CD4-positive, alpha-beta T cell treated with Interleukin-17A for 1 hour (primary cell): ENCODE data around the gene FRRS1L.
A peak's percentile ranks its signal among the peaks of the same experiment; 100 is the strongest.

Experiments
- DNase-seq: peaks from one replicate; pipeline ENCODE4 v3.0.0-alpha.2; 2020

Gene FRRS1L

DNA sequence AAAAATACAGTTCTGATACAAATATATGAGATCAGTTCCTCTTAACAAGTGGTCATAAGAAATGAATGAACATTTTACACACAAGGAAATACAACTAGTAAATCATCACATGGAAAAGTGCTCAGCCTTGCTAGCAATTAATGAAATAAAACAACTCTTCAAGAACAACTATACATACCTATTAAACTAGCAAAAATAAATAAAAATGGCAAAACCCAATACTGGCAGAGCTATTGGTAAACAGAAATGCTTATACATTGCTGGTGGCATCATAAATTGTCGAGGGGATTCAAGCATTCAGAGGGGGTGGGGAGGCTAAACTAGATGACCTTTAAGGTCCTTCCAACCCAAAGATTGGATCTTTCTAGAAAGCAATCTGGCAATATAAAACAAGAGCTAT, 5.9 kb upstream of the FRRS1L start:
- DNase-seq: no peak

DNA sequence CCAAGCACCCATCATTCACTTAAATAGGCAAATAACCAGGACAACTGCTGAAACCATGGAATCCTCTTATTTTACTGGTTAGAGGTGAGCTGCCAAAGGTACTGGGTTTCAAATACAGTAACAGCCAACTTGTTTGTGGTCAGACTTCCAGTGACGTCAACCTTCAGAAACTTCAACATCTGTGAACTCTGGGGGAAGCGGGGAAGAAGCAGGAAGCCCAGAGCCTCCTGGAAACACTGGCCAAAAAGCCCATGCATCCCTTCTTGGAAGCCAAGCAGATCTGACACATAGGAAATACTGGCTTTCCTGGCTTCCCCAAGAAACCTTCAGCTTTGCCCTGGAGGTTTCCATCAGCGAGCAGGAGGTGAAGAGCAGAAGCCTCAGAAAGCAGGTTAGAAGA, 4.9 kb upstream of the FRRS1L start:
- no peak for DNase-seq

DNA sequence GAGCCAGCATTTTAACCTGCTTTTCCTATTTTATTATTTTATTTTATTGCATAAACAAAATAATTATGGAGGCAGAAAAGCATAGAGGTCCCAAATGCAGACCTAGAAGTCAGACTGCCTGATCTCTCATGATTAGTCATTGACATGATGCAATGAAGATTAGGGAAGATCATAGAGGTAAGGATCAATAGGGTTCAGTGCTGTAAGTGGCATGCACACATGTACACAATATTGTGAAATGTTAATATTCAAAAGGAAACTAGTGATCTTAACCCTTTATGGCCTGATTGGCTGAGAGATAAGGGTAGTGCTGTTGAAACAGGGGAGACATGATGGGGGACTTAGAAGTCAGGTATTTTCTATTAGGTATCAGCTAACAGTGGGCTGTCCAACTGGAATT, 1.1 kb upstream of the FRRS1L start:
- no peak for DNase-seq

DNA sequence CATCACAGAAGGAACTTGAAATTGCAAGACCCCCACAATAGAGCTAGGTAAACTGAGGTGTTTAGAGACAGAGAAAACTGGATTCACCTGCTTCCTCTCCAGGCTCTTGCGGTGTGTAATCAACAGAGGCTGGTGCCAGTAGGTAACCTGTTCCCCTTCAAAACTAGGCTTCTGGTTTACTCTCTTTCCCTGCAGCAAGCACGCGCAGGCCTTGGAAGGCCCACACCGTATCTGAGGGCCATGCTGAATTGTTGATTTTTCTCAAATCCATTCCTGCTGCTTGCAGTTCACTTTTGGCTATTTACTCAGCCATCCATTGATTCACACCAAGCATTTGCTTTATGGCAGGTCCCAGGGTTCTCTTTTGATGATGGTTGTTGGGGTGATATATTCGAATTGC, 667 bp upstream of the FRRS1L start:
- no peak for DNase-seq

DNA sequence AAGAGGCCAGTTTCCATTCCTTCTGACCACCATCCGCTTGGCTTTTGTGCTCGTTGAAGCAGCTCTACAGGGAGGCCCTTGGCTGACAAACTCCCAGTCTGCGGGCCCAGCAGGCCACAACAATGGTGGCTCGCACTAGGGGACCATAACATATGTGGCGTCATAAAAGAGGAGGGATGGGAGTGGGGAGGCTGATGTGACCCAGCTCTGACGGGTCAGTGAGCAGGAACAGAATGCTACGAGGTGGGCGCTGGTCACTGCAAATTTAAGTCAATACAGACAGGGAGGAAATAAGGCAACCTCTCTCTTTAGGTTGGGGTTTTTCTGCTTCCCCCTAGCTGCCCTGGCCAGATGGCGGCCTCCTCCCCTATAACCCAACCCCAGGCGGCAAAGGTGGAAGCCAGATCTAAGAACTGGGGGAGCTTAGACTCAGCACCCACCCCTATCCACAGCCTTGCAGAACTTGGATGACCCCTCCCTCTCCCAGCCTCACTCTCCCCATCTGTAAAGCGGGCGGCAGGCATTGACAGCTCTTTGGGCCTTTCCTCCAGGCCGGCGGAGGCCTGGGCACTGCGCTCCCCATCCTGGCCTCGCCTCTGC, 778 bp downstream of the FRRS1L start:
- no peak for DNase-seq

DNA sequence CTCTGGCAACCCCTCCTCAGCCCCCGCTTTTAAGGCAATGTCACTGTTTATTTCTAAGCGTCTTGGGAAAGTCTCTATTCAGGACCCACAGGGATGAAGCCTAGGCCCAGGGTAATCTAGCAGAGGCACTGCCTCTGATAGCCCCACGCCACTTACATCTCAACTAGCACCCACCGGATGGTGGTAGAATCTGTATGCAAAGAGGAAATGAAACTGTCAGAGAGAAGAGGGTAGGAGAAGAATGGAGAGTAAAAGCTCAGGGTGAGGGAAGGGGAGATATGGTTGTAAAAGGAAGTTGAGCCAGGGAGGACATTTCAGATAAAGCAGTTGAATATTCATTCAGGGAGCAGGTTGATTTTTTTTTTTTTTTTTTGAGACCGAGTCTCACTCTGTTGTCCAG, 3.0 kb downstream of the FRRS1L start:
- no peak for DNase-seq

DNA sequence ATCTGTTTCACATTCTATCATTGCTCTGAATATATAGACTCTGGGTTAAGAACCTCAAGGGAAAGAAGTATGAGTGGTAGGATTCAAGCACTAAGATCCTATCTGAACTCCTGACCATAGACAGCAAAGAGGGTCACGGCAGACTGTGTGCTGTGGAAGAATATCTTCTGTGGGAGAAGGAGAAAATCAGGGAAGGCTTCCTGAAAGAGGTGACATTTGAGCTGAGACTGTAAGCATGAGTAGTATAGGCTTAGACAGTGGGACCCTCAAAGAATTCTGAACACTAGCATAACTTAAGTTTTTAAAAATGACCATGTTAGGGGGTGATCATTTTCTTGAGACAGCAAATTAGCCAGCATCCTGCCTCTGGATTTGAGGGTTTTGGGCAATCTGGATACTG, 3.9 kb downstream of the FRRS1L start:
- no peak for DNase-seq

DNA sequence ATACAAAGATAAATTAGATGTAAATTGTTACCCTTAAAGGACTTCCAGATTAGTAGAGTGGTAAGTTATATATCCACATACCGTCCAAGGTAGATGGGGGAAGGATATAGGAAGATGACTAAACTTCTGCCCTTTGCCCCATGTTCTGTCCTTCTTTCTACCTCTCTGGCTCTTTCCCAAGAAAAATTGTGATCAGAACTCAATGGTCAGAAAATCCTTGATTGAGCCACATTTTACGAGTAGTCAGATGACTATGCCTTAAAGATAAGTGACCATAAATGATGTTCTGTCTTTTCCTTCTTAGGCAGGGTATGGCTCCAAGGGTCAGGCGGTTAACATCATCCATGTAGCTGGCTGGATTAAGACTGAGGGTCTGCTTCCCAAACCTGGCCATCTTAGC, 4.4 kb downstream of the FRRS1L start:
- DNase-seq: no peak

DNA sequence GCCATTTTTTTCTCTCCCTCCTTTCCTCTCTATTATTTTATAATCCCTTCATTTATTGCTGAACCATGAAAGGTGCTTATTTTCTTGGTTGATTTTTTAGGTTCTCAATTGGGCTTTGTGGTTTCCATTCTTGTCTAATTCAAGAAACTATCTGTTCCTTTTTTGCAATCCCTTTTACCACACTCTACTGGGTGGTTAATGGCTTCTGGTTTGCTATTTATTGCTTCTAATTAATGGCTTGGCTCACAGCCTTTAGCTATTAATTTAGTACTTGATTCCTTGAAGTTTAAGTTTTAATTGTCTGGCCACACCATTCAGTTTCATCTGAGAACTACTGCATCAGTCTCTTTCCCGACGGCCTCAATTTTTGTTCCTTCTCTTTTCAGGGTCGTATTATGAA, 5.6 kb downstream of the FRRS1L start:
- no peak for DNase-seq

DNA sequence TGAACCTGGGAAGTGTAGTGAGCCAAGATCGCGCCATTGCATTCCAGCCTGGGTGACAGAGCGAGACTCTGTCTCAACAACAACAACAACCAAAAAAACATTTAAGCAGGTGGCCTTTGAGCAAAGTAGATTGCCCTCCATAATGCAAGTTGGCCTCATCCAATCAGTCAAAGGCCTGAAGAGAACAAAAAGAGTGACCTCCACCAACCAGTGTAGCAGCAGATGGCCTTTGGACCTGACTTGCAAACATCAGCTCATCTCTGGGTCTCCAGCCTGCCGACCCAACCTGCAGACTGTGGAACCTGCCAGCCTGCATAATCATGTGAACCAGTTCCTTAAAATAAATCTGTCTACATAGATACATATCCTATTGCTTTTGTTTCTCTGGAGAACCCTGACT, 7.5 kb downstream of the FRRS1L start:
- DNase-seq: no peak

DNA sequence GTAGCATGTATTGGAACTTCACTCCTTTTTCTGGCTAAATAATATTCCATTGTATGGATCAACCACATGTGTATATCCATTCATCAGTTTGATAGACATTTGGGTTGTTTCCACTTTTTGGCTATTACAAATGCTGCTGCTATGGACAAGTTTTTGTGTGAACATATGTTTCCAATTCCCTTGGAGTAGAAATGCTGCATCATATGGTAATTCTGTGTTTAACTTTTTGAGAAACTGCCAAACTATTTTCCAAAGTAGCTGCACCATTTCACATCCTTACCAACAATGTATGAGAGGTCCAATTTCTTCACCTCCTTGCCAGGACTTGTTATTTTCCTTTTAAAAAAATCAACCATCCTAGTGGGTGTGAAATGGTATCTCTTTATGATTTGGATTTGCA, 8.4 kb downstream of the FRRS1L start:
- no peak for DNase-seq

DNA sequence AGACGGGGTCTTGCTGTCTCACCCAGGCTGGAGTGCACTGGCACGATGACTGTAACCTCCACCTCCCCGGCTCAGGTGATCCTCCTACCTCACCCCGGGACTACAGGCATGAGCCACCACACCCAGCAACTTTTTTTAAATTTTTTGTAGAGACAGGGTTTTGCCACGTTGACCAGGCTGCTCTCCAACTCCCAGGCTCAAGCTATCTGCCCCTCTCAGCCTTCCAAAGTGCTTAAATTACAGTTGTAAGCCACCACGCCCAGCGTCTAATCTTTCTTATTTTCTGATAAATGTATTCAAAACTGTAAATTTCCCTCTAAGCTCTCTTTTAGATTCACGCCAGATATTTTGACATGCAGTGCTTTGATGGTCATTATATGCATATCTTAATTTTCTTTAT, 10.3 kb downstream of the FRRS1L start:
- no peak for DNase-seq

DNA sequence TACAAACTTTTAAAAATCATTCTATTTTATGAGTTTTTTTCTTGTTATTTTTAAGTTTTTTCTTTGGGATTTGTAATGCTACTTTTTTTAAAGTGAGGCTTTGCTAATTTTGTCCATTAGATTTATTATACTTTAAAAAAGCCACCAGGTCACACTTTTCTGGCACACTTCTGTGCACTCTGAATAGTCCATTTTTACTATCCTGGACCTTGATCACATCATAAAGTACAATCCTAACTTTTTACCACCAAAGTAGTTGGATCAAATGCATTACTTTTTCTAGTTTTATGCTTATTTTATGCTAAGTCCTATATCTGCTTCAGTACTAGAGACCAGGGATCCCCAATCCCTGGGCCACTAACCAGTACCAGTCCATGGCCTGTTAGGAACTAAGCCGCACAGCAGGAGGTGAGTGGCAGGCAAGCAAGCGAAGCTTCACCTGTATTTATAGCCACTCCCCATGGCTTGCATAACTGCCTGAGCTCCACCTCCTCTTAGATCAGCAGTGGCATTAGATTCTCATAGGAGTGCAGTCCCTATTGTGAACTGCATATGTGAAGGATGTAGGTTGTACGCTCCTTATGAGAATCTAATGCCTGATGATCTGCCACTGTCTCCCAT, 16.0 kb downstream of the FRRS1L start:
- no peak for DNase-seq

DNA sequence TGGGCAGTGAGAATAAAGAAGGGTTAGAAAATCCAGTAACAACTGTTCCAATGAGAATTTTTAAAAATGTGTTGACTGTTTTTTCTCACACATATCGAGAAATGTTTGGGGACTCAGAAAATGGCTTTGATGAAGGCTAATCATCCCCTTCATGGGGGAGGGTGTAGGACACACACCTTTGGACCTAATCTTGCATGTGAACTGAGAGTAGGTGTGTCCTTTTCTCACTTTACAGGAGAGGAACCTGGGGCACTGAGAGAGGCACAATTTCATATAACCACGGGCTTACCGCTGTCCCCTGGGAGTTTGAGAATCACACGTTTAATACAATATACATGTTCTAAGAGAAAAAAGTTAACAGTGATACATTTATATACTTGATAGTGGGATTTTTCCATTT, 17.3 kb downstream of the FRRS1L start:
- no peak for DNase-seq

DNA sequence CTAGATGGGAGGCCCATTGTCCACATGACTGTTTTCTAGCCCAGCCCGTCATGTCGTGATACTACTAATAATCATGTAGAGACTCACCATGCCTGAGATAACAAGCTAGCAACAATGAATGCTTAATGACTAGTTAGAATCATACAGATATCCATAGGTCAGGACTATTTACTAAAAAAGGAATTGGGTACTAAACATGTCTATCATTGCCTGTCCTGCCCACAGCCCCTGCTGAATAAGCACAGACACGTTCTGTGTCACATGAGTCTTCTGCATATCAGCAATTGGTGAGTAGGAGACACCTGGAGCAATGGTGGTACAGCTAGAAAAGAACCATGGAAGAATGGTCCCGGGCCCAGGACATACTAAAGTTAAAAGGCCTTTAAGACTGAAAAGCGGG, 18.0 kb downstream of the FRRS1L start:
- DNase-seq: no peak

DNA sequence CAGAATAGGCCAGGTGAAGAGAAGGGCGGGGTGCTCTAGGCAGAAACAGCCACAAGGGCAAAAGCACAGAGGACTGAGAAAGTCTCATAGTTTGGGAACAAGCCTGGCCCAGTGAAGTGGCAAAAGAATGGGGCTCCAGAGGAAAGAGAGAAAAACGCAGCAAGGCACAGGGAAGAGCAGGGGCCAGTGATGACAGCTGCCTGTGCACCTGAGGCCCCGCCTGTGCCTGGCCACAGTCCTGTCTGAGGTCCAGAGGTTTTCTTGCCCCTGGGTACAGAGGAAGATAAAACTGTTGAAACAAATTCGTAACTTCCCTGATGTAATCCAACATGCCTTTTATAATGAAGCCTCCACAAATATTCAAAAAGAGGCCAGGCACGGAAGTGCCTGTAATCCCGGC, 22.0 kb downstream of the FRRS1L start:
- DNase-seq: no peak

DNA sequence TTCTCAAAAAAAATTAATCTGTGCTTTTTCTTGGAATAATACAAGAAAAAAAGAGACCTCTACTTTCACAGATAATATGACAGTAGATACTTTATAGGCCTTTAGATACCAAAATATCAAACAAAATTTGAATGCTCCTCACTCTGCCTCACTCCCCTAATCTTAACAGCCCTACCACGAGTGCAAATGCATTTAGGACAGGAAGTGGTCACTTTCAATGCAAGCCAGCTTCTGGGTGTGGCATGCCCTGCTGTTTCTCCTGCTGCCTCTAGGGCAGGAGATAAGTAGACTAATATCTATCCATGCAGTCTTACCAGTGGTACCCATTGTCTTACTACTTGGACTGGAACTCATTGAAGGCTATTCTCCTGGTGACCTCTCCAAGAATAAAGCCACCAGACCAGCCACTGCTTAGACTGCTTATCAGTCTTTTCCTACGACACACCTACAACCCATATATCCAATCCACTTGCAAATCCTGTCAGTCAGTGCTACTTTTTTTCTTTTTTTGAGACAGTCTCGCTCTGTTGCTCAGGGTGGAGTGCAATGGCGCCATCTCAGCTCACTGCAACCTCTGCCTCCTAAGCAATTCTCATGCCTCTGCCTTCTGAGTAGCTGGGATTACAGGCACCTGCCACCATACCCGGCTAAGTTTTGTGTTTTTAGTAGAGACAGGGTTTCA, 23.0 kb downstream of the FRRS1L start:
- DNase-seq: peak; percentile 20

DNA sequence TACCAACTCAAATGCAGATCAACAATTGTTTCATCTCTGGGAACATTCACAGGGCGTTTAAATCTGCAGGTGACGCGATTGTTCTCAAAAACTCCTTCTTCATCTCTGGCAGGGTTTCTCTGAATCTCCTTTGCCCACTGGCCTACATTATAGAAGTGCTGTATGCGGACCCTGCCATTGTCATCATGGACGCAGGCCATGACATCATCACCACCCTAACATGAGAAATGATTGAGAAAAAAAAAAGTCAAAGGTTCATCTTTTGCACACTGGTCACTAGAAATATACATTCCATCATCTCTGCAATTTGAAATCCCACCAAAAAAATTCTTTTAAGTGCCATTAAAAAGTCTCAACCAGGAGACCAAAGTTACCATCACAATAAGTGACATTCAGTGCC, 25.7 kb downstream of the FRRS1L start:
- DNase-seq: no peak

DNA sequence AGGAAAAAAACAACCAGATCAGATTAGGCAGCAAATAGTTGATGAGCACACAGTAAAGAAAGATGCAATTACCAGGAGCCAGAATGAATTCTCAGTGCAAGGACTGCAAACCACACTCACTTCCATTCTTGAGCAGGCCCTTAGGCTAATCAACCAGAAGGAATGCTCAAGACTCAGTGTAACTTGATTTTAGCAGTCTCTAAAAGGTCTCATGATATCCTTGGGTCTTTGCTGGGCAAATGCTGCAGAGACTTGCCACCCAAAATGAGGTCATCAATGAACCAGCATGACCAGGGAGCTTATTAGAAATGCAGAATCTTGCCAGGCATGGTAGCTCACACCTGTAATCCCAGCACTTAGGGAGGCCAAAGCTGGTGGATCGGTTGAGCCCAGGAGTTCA, 27.2 kb downstream of the FRRS1L start:
- no peak for DNase-seq

DNA sequence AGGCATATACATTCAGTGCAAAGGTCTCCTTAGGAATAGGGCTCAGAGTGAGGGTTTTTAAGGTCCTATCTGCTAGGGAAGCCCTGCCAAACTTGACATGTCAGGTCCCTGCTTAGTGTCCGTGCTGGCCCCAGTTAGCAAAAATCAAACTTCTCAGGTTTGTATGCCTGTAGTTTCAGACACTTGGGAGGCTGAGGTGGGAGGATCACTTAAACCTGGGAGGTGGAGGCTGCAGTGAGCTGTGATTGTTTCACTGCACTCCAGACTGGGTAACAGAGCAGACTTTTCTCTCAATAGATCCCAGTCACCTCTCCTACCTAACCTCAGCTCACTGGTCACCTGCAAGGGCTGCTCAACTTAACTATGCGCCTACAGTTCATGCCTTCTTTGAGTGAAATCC, 28.6 kb downstream of the FRRS1L start:
- DNase-seq: no peak

DNA sequence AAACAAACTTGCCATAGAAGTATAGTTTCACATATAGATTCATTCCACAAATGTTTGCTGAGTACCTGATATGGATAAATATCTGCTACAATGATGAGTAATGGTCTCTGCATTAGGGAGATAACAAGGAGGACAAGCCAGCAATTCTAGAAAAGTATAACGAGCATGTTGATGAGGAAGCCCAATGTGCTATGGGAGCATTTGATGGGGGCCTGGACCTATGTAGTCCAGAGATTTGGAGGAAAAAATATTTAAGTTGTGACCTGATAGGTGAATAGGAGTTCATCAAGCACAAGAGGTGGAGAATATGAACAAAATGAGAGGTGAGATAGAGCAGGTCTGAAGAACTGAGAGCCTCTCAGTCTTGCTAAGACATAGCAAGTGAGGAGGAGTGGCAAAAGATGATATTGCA, 32.9 kb downstream of the FRRS1L start:
- no peak for DNase-seq

DNA sequence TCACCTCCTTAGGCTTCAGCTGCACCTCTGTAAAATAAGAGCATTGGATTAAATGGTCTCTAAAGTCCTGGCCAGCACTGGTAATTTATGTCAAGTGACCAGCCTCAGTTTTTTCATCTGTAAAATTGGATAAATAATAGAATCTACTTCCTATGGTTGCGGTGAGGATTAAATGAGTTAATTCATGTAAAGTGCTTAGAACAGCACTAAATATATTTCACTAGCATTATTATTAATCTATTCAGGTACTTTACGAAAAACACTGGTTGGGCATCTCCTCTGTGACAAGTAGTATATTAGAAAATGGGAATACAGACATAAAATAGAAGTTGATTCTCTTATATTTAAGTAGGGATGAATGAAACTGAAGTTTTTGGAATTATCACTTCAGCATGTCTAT, 33.5 kb downstream of the FRRS1L start:
- DNase-seq: no peak

DNA sequence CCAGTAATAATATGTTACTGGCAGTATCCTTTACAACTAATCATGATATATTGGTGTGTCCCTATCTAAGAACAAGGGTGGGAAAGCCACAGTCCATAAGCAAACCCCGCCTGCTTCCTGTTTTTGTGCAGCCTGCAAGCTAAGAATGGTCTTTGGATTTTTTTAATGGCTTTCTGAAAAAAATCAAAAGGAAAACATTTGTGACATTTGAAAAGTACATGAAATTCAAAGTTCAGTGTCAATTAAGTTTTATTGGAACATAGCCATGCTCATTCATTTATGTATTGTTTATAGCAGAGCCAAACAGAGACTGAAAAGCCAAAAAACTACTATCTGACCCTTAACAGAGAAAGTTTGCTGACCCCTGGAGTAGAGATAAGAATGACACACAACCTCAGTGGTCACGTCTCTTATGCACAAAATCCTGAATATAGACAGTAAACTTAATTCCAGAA, 34.5 kb downstream of the FRRS1L start:
- DNase-seq: no peak

DNA sequence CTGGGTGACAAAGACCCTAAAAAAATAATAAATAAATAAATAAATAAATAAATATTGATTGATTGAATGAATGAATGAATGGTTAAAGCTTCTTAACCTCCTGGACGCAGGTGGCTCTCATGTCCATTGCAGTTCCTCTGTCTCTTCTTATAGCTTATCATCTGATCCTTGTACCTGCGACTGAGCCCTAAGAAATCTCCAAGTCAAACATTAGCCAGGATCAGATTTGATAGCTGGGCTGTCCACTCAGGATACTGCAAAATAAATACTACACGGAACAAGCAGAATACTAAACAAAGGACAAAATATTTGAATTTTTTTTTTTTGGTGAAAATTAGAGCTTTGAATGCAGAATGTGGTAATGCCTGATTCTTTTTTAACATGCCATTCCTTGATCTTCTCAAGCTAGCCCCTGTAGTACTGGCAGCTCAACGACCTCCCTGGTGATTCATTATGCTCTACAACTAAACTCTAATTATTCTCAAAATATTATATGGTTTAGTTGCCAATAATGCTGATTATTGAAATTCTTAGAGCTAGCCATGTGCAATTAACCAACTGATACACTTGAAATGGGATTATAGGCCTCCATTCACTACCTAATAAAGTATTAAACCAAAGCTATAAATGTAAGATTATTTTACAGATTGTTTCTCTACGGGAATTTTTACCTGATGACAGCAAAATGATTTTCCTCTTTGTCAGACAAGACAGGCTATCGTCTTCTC, 37.4 kb downstream of the FRRS1L start:
- DNase-seq: no peak
